DND-41 (cell line): ENCODE measurements around the gene DTX1.

Source experiments
- EZH2 ChIP-seq: IDR thresholded peaks from 3 replicates; pipeline ENCODE4 v1.6.1; 2012; ENCODE audit warnings: borderline replicate concordance, low read depth, mild to moderate bottlenecking, moderate library complexity, low read length, inconsistent platforms; ENCODE audit not compliant: severe bottlenecking
- TF ChIP-seq, protein P1 (sequence below): IDR thresholded peaks from 2 replicates; pipeline ENCODE4 v1.5.1; 2012; ENCODE audit warnings: borderline replicate concordance, low read length, moderate library complexity, mild to moderate bottlenecking; ENCODE audit not compliant: poor library complexity, severe bottlenecking; ENCODE audit errors: extremely low read depth

DNA sequence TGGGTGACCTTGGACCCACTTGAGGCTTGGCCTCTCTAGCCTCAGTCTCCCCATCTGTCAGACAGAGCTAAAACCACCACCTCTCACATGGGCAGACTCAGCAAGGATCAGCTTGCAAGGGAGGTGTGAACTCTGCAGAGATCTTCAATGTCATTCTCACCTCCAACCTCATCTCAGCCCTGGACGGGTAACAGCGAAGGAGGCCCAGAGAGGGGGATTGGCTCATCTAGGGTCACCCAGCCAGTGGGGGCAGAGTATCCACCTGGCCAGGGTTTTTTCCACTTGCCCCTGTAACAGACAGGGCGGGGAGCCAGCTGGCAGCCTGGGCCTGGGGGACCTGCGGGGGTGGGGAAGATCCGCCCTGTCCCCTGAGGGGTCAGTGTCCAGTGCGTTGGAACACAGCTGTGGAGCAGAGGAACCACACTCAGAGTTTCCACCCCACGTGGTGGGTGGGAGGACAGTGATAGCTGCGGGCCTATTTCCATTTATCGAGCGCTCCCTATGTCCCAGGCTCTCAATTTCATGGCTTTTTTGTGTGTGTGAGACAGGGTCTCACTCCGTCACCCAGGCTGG, 27.4 kb downstream of the DTX1 start:
- TF ChIP-seq, protein P1, sequence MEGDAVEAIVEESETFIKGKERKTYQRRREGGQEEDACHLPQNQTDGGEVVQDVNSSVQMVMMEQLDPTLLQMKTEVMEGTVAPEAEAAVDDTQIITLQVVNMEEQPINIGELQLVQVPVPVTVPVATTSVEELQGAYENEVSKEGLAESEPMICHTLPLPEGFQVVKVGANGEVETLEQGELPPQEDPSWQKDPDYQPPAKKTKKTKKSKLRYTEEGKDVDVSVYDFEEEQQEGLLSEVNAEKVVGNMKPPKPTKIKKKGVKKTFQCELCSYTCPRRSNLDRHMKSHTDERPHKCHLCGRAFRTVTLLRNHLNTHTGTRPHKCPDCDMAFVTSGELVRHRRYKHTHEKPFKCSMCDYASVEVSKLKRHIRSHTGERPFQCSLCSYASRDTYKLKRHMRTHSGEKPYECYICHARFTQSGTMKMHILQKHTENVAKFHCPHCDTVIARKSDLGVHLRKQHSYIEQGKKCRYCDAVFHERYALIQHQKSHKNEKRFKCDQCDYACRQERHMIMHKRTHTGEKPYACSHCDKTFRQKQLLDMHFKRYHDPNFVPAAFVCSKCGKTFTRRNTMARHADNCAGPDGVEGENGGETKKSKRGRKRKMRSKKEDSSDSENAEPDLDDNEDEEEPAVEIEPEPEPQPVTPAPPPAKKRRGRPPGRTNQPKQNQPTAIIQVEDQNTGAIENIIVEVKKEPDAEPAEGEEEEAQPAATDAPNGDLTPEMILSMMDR, result no peak
- no peak for TF ChIP-seq EZH2
